ENCODE measurements around the gene UBE2F.
"Not testable (repeated sequence)": the region's sequence is repeated elsewhere in the genome, so short reads cannot be mapped to it uniquely, and the experiment has no call there.

UBE2F gene

GRCh38 chr2:237979331-237979730 is 12.5 kb downstream of the UBE2F start:
- DNase-seq (ENCODE audit: low read depth in 2 of 2), result no peak

DNA sequence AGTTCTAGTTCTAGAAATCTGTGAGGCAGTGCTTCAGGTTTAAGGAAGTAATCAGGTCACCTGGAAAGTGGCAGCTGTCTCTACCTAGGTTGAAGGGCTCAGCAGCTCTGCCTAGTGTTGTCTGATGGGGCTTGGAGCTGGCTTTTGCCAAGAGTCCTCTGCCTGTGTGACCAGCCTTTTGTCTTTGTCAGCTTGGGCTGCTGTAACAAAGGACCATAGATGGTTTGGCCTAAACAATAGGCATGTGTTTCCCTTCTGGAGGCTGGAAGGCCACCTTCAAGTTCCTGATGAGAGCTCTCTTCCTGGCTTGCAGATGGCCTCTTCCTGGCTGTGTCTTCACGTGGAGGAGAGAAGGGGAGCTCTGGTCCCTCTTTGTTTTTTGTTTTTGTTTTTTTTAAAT is 13.3 kb downstream of the UBE2F start:
- no peak for DNase-seq (ENCODE audit: low read depth in 2 of 2)

GRCh38 chr2:237980751-237981150 is 13.9 kb downstream of the UBE2F start:
- no peak for DNase-seq (ENCODE audit: low read depth in 2 of 2)

GRCh38 chr2:237981621-237982020 is 14.8 kb downstream of the UBE2F start:
- DNase-seq (ENCODE audit: low read depth in 2 of 2), result not testable (repeated sequence)

DNA sequence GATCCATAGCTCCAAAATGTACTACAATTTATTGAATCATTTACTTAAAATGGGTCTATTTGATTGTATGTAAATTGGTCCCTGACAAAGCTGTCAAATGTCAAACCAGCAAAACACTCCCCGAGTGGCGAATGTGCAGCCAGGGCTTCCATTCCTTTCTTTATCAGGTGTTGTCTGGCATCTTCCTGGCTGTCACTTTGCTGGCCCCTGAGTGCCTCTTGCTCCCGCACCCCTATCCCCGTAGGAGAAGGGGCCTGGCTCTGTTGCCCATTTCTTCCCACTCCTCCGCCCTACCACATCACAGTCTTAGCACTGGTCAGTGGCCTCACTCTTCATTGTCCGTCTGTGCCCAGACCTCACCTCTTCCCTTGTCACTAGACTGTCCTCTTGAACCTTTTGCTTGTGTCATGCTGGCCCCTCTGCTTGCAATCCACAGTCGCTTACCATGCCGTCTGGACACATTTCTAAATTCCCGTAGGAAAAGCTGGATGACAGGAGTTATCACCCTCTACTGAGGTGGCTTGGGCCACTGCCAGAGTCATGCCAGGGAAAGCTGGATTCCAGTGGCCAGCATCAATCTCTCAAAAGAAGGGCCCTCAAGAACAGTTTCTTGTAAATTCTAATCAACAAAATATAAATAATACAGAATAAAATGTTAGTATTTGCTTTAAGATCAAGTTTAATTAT is 15.4 kb downstream of the UBE2F start:
- DNase-seq (ENCODE audit: low read depth in 2 of 2), result no peak

- DNase-seq (ENCODE audit: low read depth in 2 of 2), result no peak
These were observed 17.1 kb downstream of the UBE2F start for GRCh38 chr2:237983922-237984321.

GRCh38 chr2:237987268-237987667 is 20.5 kb downstream of the UBE2F start:
- DNase-seq (ENCODE audit: low read depth in 2 of 2), result no peak

GRCh38 chr2:237993701-237994100 is 26.9 kb downstream of the UBE2F start:
- DNase-seq (ENCODE audit: low read depth in 2 of 2), result no peak

DNA sequence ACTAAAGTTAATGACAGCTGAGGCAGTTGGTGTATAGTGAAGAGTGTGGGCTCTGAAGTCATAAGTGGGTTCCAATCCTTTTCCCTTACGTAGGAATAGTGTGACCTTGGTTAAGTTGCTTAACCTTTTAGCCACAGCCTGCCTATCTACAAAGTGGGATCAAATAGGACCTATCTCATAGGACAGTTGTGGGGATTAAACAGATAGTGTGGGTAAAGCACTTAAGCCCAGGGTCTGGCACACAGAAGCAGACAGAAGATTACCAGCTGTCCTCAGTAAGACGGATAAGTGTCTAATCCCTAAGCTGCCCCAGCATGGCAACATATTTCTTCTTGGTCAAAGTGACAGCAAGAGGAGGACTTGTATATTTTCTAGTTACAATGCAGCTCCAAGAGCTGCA is 28.2 kb downstream of the UBE2F start:
- no peak for DNase-seq (ENCODE audit: low read depth in 2 of 2)

GRCh38 chr2:237996021-237996593 is 29.3 kb downstream of the UBE2F start:
- peak; percentile 9 to 10 for DNase-seq (ENCODE audit: low read depth in 2 of 2)

- no peak for DNase-seq (ENCODE audit: low read depth in 2 of 2)
These were observed 30.7 kb downstream of the UBE2F start for GRCh38 chr2:237997521-237997920.

DNA sequence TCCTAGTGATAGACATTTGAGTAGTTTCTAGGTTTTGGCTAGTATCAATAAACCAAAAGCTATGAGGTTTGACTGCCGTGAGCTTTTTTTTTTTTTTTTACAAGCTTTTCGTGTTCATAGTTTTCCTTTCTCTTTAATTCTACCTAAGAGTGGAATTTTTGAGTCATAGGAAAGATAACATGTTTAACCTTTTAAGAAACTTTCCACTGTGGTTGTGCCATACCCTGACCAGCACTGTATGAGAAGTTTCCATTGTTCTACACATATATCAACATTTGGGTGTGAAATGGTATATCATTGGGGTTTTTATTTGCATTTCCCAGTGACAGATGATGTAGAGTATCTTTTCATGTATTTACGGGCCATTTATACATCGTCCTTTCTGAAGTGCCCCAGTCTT is 31.7 kb downstream of the UBE2F start:
- no peak for DNase-seq (ENCODE audit: low read depth in 2 of 2)

DNA sequence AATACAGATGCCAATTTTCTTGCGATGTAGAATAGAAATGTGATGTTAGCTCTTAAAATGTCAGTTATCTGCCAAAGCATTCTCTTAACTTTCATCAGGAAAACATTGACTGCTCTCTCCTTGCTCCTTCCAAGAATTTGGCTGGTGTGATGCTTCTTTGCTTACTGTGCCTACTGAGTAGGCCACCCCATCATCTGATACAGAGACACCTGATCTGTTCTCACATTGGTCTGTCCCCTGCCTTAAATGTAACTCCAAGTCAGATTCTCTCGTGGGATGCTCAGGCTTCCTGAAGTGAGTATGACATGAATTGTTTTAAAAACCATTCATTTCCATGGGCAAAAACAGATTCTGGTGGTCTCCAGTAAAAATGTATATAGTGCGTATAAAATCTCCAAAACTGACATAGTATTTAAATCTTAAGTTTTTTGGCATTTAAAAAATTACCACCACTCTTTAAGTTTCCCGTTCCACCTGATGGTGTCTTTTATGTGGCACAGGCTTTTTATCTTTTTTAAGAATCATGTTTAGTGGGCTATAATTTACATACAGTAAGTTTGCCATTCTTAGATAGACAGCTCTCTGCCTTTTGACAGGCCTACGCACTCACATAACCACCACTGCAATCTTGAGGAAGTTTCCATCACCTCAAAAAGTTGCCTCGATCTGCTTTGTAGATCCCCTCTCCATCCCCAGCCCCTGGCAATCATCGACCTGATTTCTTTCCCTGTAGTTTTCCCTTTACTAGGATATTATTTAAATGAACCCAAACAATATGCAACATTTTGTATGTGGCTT is 36.6 kb downstream of the UBE2F start:
- no peak for DNase-seq (ENCODE audit: low read depth in 2 of 2)

DNA sequence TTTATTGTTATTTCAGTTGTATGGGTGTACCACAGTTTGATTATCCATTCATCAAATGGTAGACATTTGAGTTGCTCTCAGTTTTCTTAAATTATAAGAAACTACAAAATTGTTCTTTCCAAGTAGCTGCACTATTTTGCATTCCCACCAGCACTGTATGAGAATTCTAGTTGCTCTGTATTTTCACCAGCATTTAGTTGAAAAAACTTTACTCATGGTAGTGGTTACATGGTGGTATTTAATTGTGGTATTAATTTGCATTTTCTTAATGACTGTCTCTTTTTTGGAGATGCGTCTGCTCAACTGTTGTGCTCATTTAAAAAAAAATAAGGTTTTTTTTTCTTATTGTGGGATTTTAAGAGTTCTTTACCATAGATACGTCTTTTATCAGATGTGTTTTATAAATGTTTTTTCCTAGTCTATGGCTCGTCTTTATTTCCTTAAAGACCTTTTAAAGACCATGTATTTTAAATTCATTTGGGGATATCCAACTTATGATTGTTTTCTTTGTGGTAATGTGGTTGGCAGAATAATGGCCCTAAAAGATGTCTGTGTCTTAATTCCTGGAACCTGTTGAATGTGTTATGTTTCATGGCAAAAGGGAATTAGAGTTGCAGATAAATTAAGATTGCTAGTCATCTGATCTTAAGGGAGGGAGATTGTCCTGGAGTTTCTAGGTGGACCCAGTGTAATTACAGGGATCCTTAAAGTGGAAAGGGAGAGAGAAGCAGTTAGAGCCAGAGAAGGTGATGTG is 37.4 kb downstream of the UBE2F start:
- no peak for DNase-seq (ENCODE audit: low read depth in 2 of 2)

- DNase-seq (ENCODE audit: low read depth in 2 of 2), result no peak
These were observed 38.7 kb downstream of the UBE2F start for GRCh38 chr2:238005528-238005927.

- DNase-seq (ENCODE audit: low read depth in 2 of 2), result no peak
These were observed 39.7 kb downstream of the UBE2F start for GRCh38 chr2:238006510-238006909.

DNA sequence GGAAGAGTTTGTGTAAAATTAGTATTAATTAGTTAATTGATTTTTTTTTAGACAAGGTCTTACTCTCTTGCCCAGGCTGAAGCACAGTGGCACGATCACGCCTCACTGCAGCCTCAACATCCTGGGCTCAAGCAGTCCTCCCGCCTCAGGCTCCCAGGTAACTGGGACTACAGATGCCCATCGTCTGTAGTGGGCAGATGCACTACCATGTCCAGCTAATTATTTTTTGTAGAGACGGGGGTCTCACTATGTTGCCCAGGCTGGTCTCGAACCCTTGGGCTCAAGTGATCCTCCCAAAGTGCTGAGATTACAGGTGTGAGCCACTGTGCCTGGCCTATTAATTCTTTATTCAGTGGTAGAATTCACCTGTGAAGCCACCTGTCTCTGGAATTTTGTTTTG is 41.1 kb downstream of the UBE2F start:
- no peak for DNase-seq (ENCODE audit: low read depth in 2 of 2)

GRCh38 chr2:238009563-238009962 is 42.7 kb downstream of the UBE2F start:
- no peak for DNase-seq (ENCODE audit: low read depth in 2 of 2)

GRCh38 chr2:238010572-238010971 is 43.8 kb downstream of the UBE2F start:
- no peak for DNase-seq (ENCODE audit: low read depth in 2 of 2)

GRCh38 chr2:238013806-238014205 is 47.0 kb downstream of the UBE2F start:
- no peak for DNase-seq (ENCODE audit: low read depth in 2 of 2)

DNA sequence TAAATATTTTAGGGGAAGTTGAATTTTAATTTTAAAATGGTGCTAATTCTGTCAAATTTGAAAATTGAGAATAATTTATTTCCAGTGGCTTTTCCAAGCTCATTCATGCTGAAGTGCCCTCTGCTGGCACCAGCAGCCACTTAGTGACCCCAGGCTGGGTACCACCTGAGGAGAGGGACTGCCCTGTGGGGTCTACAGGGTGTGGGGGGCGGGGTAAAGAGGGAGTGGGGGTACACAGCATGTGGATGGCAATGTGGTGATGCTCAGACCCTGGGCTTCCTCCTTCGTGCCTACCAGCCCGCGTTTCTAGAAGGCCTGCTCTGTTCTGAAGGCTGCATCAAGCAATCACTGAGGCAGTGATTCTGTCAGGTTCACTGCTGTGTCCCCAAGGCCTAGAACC is 48.9 kb downstream of the UBE2F start:
- no peak for DNase-seq (ENCODE audit: low read depth in 2 of 2)

- no peak for DNase-seq (ENCODE audit: low read depth in 2 of 2)
These were observed 49.7 kb downstream of the UBE2F start for GRCh38 chr2:238016526-238016925.

Measured in fibroblast of skin of left biceps (primary cell).